CD4-positive, alpha-beta T cell treated with Interleukin-6 for 4 hours (primary cell): ENCODE data around the gene GRIN3B.

Source experiments
- DNase-seq: peaks from one replicate; pipeline ENCODE4 v3.0.0-alpha.2; 2020; ENCODE audit warnings: mixed read lengths

Gene GRIN3B

DNA sequence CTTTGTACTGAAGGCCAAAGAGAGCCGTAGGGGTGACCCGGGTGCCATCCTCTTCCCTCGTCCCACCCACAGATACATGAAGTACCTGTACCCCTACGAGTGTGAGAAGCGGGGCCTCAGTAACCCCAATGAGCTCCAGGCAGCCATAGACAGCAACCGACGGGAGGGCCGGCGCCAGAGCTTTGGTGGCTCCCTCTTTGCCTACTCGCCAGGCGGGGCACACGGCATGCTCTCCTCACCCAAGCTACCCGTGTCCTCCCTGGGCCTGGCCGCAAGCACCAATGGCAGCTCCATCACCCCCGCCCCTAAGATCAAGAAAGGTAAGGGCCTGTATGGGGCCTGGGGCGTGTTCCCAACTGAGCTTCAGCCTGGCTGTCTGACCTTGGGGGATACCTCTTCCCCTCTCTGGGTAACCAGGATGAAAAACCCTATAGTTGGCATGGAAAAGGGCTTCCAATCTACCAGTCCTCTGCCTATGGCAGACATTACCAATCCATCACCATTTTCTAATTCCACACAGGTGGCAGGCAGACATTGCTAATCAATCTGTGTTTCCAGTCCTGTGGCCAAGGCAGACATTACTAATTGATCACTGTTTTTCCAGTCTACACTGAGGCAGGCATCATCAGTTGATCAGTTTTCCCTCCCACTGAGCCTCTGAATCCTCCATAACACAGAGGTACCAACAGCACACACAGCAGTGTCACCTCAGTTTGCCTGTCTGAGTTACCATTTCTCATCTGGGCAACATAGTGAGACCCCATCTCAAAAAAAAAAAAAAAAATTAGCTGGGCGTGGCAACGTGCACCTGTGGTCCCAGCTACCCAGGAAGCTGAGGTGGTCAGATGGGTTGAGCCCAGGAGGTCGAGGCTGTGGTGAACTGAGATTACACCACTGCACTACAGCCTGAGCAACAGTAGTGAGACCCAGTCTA, 35.2 kb upstream of the GRIN3B start:
- DNase-seq: no peak

- DNase-seq: no peak
Observed at GRCh38 chr19:966485-967088, 33.6 kb upstream of the GRIN3B start.

GRCh38 chr19:970695-971094, 29.5 kb upstream of the GRIN3B start:
- no peak for DNase-seq

- no peak for DNase-seq
Observed at GRCh38 chr19:971795-972194, 28.4 kb upstream of the GRIN3B start.

- no peak for DNase-seq
Observed at GRCh38 chr19:972281-972680, 27.9 kb upstream of the GRIN3B start.

DNA sequence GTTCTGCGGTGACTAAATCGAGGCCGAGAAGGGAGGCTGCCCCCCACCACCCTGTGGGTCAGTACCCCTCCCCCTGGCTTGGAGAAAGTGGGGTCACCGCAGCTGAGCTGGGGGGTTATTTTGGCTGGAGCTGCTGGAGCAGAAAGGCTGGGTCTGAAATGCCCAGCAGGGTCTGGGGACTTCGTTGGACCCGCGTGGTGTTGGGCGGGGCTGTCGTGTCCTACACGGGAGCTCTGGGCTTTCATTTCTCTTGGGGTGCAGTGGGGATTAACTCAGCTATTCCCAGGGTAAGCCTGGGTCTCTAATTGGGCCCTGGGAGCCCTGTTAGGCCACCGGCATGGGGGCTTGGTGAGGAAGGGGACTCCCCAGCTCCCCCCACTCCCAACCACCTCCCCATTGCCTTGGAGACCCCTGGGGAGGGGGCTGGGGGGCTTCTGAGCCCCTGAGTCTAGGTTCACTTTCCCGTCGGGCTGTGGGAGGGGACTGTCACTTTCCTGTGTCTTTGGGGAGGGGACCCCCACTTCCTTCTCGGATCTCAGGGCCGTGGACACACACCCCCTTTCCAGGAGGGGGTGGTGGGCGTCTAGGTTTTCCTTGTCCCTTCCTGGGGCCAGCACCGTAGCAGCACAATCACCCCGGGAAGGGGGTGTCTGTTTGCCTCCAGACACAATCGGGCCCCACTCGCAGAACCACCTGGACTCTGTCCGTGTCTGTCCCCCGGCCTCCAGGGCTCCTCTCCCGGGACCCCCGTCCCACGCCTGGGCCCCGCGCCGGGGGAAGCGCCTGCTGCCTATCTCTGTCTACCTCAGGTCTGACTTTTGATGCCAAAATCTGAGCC, 26.3 kb upstream of the GRIN3B start:
- DNase-seq: no peak

DNA sequence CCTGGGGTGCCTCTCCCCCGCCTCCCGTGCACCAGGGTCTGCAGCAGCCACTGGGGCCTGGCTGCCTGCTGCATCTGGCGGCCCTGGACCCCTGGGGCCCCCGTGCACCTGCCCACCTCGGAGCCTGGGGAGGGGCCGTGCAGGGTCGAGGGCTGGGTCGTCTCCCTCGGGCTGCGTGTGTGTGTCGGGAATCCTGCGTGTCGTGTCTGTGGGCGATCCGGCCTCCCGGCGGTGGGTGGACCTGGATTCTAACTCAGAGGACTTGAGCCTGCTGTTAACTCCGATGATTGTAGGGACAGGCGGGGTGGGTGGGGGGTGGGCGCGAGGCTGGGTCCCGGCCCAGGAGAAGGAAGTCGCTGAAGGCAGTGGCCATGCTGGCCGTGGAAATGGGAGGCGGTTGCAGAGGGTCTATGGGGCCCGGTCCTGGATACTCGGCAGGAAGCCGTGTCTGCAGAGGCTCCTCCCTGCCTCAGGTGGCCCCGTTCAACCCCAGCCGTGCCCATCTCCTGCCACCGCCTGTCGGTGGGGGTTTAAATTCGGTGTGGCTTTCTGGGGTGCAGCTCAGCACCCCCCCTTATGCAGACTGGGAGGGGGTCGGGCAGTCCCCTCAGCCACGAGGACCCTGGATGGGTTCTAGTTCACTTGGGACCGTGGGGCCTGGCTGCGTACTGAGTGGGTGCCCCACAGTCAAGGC, 25.5 kb upstream of the GRIN3B start:
- DNase-seq: no peak

DNA sequence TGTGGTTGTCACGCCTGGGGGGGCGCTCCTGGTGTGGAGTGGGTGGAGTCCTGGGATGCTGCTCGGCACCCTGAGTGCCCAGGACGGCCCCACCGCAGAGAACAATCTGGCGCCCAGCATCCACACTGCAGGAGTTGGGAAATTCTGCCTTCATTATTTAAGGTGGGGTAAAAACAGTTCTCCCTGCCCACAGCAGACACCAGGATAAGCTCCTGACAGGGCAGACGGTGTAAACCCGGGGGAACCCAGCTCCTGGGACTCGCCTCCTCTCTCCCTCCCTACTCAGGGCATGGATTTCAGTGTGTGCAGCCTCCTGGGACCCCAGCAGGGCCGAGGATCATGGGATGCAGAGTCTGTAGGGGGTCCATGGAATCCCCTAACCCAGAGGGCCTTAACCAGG, 23.7 kb upstream of the GRIN3B start:
- DNase-seq: no peak

DNA sequence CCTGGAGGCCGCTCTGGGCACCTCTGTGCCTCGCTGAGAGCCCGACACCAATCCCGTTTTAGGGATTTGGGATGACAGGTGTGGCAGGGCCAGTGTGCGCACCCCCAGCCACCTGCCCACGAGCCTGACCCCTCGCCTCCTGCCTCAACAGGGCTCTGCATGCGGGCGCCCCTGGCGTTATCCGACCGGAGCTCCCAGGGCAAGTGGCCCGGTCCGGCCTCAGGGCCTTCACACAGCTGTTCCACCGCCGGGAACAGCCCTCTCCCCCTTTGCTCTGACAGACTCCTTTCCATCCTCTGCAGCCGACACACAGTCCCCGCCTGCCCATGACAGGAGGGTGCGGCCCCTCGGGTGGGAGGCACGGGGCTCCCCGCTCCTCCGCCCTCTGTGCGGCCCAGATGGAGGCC, 23.2 kb upstream of the GRIN3B start:
- DNase-seq: no peak

GRCh38 chr19:979318-979741, 20.9 kb upstream of the GRIN3B start:
- no peak for DNase-seq

DNA sequence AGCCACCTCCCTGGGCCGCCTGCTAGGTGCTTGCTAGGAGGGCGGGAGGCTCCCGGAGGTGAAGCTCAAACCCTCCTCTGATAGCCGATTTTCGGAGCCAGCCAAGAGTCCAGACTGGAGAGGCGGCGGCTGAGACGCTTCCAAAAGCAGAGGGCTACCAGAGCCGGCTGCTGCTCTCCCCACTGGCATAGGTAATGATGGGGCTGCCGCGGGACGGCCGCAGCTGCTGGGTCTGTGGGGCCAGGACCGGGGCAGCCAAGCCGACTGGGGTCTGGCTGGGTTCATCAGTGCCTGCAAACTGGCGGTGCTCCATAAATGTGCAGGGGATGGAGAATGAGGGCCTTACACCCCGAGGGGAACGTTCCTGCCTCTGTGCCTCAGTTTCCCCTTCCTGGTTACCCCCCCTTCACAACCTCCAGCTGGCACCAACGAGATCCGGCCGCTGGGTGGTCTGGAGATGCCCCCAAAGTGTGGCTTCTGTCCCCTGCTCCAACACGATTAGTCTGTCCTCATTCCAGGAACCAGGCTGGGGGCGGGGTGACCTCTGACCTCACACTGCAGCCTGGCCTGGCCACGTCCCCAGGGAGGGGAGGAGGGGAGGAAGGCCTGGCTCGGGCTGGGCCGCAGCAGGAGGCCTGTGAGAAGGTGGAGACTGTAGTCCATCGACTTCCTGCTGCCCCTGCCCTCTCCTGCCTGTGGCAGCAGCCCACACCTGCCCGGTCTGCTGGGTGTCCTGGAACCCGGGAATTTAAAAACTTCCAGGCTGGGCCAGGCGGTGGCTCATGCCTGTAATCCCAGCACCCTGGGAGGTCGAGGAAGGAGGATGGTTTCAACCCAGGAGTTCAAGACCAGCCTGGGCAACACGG, 19.9 kb upstream of the GRIN3B start:
- DNase-seq: no peak

- DNase-seq: peak; percentile 80
Observed at GRCh38 chr19:982567-983170, 17.6 kb upstream of the GRIN3B start.

DNA sequence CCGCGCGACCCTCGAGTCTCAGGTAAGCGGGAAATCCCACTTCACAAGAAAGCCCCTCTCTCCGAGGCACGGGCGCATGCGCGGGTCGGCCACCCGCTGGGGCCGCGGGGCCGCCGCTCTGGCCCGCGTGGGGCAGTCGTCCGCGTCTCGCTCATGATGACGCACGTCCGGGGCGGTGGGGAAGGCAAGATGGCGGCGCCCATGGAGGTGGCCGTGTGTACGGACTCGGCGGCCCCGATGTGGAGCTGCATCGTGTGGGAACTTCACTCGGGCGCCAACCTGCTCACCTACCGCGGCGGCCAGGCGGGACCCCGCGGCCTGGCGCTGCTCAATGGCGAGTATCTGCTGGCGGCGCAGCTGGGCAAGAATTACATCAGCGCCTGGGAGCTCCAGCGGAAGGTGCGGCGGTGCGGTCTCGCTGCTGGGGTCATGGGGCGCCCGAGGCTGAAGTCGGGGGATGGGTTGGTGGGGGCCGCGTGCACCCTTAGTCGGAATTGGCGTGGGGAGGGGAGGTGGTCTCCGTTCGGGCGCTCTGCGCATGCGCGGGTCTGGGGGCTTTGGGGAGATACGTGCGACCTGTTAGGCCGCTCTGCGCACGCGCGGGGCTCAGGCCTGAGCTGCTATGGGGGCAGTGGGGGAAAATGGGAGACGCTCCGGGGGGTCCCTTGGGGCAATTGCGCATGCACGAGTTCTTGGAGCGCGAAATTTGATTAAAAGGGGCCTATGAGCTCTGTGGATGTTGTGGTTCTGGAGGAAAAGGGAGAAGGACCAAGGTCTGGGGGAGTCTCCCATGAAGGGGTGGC, 15.9 kb upstream of the GRIN3B start, which contains the start of gene WDR18:
TSS of gene WDR18 (plus strand) at position 181 of the 803 bp plus-strand sequence. CDS start at position 190, 9 bp downstream.
- peak; percentile 93 for DNase-seq

GRCh38 chr19:986083-986482, 14.1 kb upstream of the GRIN3B start:
- no peak for DNase-seq

GRCh38 chr19:988081-988480, 12.1 kb upstream of the GRIN3B start:
- no peak for DNase-seq

GRCh38 chr19:988510-988909, 11.7 kb upstream of the GRIN3B start:
- no peak for DNase-seq

DNA sequence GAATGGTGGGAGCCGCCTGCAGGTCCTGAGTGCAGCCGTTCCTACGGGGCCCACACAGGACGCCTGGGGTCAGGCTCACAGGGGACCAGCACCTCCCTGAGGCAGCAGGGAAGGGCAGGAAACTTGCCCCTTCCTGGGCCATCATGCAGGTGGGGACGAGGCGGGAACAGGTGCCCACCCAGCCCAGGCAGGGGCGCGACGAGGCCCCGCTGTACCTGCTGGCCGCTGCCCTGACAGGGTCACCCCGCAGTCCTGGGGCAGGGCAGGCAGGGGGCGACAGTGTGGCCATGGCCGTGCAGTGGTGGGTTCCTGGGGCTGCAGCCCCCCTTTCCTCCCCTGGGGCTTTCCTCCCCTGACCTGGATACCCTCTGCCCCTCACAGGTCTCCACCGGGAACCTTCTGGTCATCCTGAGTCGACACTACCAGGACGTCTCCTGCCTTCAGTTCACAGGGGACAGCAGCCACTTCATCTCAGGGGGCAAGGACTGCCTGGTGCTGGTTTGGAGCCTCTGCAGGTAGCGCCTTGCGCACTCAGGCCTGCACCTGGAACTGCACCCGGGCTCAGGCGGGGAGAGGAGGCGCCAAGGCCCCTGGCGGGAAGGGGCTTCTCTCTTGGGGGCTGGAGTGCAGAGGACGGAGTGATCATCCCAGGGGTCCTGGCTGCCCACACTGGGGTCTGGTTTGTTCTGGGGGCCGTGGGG, 10.7 kb upstream of the GRIN3B start:
- no peak for DNase-seq

GRCh38 chr19:990119-990571, 10.1 kb upstream of the GRIN3B start:
- no peak for DNase-seq

DNA sequence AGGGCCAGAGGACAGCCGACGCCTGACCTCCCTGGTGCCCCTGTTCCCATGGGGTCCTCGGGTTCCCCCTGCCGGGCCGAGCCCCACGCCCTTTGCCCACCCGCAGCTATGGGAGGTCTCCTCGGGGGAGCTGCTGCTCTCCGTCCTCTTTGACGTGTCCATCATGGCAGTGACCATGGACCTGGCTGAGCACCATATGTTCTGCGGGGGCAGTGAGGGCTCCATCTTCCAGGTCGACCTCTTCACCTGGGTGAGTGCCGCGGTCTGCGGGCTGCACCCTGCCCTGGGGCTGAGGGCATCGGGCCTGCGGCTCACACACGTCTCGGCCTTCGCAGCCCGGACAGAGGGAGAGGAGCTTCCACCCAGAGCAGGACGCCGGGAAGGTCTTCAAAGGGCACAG, 9.5 kb upstream of the GRIN3B start:
- DNase-seq: no peak
